HG02798 (cell line): Measurements from ENCODE around the gene LLGL1.

Experiments
- ATAC-seq: cut with Tn5 transposase; IDR thresholded peaks from one replicate; pipeline ENCODE4 v1.9.1; 2021; ENCODE audit warnings: mild to moderate bottlenecking; ENCODE audit not compliant: unreplicated experiment, poor library complexity

The LLGL1 gene

DNA sequence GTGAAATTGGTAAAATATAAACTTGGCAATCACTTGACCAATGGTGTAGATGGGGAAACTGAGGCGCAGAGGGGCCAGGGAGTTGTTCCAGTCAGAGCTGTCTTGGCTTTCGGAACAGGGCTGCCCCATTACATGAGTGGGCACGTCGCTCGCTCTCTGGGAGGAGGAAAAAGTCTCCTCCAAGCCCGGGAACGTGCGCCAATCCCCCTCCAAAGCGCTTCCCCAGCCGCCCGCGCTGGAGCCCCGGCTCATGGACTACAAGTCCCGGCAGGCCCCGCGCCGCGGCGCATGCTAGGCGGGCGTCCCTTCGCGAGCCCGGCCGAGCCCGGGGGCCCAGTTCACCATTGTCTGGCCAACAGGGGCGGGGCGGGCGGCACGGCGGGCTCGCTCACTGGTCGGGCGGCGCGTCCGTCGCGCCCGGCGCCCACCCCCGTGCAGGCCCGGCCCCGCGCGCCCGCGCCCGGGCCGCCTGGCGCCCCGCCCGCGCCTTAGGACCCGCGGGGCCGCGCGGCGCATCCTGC lies at the start of gene LLGL1:
TSS of gene LLGL1 (plus strand) at position 515 of the 521 bp plus-strand sequence. CDS start 48 bp downstream, outside the sequence.
- ATAC-seq: peak; percentile 93

GRCh38 chr17:18176176-18176575 lies 49.3 kb upstream of the LLGL1 start:
- ATAC-seq: no peak

- ATAC-seq: no peak
Observed at GRCh38 chr17:18177133-18177532, 48.3 kb upstream of the LLGL1 start.

DNA sequence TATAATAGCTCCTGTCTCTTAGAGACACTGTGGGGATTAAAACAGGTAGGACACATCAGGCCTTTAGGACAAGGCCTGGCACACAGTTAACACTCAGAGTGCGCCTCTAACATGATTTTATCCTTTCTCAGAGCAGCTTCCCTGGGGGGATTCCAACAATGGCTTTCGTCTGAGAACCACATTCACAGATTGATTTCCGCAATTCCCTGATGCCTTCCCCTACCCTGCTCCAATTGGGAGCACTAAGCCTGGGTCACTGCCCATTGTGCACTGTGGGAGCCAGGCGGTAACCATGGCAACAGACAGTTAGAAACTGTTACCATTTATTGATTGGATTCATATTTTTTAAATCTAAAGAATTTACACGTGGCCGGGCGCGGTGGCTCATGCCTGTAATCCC lies 47.7 kb upstream of the LLGL1 start:
- no peak for ATAC-seq

GRCh38 chr17:18179196-18179595 lies 46.2 kb upstream of the LLGL1 start:
- ATAC-seq: no peak

DNA sequence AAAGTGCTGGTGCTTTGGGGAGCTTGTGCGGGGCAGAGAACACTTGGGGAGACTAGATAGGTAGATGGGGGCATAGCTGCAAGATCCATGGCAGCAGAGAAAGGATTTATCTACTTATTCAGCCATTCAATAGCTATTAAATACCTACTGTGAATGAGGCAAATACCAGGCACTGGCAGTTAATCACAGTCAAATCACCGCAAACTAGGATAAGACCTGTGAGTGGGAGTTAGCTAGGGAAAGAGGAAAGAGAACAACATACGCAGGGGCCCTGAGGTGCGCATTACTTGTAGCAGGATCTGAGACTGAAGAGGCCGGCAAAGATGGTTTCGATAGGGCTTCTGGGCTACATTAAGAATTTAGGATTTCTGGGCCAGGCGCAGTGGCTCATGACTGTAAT lies 45.6 kb upstream of the LLGL1 start:
- ATAC-seq: no peak

DNA sequence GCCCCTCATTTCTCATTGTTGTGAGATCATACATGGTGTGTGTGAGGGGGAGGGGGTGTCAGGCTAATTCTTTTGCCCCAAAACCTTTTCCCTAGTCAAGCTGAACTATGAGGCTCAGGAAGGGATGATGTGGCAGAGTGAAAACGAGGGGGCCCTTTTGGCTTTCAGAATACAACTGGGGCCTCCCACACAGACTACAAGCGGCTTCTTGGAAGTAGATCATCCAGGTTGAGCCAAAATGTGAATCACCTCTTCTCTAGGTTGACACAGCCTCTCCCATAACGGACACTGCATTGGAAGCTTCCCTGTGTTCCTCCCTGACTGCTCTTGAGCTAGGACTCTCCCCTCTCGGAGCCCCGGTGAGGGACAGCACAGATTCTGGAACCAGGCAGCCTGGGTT lies 44.1 kb upstream of the LLGL1 start:
- ATAC-seq: no peak

GRCh38 chr17:18182110-18182977 lies 43.1 kb upstream of the LLGL1 start:
- no peak for ATAC-seq

DNA sequence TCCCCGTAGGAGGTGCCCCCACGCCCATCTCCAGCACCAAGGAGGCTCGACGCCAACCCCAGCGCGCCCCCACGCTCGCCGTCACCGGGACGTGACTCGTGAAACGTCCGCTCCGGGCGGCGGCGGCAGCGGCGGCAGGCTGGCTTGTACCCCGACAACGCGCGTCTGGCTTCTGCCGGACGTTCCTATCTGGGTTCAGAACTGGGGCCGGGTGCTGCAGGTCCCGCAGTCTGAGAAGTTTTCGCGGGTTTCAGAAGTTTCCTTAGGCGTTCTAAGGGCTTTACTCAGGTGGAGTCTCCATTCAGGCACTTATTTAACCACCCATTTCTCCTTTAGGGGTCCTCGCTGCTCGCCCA lies 42.5 kb upstream of the LLGL1 start:
- ATAC-seq: peak; percentile 42

DNA sequence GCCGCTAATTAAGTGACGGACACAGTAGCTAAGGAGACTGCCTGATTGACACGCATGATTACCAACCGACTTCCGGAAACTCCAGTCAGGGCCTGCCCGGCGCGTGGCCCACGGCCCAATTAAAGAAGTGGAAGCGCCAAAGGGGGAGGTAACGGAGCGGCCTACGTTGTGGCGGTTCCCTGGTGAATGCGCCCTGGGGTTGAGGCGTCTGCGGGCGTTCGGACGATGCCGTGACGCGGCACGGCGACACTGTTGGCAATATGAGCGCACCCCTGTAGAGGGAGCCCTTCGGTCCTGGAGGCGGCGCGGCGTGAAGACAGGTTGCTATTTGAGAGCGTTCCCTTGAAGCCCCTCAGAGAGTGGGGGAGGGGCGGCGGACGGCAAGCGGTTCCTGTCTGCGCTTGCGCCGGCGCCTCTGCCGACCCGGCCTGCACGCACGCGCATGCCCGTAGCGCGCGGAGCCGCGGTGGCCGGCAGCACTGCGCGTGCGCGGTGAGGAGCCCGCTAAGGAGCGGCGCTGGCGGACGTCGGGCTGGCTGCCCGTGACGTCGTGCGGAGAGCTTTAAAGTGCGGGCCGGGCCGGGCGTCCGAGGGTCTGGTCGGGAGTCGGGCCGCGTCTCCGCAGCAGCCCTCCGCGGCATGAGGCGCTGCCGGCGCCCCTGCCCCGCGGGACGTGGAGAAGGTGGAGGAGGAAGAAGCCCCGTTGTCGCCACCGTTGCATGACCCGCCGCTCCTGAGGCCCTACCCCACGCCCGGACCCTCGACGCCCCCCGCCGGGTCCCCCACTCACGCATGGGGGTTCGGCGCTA lies 41.9 kb upstream of the LLGL1 start, which contains the start of gene ALKBH5:
TSS of gene ALKBH5 (plus strand) at position 495 of the 809 bp plus-strand sequence. CDS start 416 bp downstream, outside the sequence.
- ATAC-seq: peak; percentile 82

- peak; percentile 6 for ATAC-seq
Observed at GRCh38 chr17:18184143-18185031, 41.0 kb upstream of the LLGL1 start.

- ATAC-seq: no peak
Observed at GRCh38 chr17:18185391-18185790, 40.0 kb upstream of the LLGL1 start.

GRCh38 chr17:18185832-18186626 lies 39.4 kb upstream of the LLGL1 start:
- no peak for ATAC-seq

- ATAC-seq: no peak
Observed at GRCh38 chr17:18186627-18186982, 38.8 kb upstream of the LLGL1 start.

DNA sequence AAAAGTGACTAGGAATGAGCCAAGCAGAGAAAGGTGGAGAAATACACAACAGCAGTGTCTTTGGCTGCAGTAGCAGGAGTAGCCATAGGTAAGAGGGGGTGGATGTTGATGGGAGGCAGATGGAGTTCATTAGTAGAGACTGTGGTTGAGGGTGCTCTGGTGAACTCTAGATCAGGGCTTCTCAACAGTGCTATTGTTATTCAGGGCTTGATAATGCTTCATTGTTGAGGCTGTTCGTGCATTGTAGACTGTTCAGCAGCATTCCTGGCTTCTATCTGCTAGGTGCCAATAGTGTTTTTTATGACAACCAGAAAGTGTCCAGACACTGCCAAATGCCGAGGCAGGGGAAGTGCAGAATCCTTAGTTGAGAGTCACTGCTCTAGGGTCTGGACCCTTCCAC lies 38.2 kb upstream of the LLGL1 start:
- no peak for ATAC-seq

GRCh38 chr17:18187821-18188761 lies 37.3 kb upstream of the LLGL1 start:
- no peak for ATAC-seq

DNA sequence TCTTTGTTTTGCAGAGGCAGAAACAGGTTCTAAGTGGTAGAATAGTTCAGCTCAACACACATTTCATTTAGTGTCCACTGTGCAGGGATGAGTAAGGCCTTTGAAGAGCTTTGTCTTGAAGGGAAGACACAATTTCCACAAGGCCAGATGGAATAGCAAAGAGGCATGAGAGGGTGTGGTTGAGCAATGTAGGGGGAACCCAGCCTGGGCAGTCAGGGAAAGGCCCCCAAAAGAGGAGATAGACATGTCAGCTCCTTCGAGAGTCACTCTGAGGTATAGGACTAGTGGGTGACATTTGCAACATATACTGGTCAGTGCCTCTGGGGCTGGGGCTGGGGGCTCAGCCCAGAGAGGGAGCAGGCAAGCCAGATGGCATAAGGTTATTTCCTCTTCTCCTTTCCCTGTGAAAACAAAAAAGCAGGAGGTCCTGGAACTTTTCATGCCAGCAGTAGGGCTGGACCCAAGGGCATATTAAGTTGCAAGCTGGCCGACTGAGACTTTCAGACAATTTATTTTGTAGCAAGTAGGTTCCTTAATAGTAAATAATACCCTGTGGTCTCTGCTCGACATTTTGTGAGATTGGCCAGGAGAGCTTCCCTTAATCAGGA lies 34.7 kb upstream of the LLGL1 start:
- no peak for ATAC-seq

DNA sequence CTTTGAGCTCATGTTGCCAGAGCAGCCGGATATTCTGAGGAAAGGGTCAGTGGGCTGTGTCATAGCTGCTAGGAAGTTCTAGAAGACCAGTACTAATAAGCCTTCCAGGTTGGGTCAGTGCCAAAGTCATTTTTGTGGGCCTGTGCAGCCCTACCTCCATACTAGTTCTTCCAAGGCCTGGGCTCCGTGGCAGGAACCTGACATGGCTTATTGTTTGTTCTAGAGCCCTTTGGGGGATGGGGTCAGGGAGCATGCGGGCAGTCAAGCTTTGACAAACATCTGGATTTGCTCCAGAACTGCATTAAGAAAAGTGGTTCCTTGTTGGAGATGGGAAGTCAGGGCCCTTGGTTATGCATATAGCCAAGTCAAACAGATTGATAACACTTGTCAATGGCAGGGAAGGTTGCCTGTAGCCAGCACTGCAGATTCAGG lies 34.2 kb upstream of the LLGL1 start:
- ATAC-seq: no peak
